ENCODE measurements around the gene IGIP.

Gene IGIP

GRCh38 chr5:140116716-140117115, 9.0 kb upstream of the IGIP start:
- TF ChIP-seq POU2F2 (IDR thresholded peaks at IDR 0.05; ENCODE audit: low read depth, low read length), result no peak
- no peak for TF ChIP-seq TAF1 (IDR thresholded peaks at IDR 0.05; ENCODE audit: low read depth, low read length)
- TF ChIP-seq POLR2A (IDR thresholded peaks at IDR 0.05; ENCODE audit: low read depth, low read length), result no peak
- TF ChIP-seq SPI1 (IDR thresholded peaks at IDR 0.05; ENCODE audit: low read depth, low read length), result no peak
- TF ChIP-seq PAX5 (IDR thresholded peaks at IDR 0.05; ENCODE audit: insufficient read depth, low read length, severe bottlenecking), result no peak
- no peak for TF ChIP-seq POLR2AphosphoS5 (IDR thresholded peaks at IDR 0.05; ENCODE audit: low read depth, low read length)
- DNase-seq (ENCODE audit: insufficient read length, low spot score) (no peak), FAIRE-seq (no peak)

- FAIRE-seq, result no peak
- DNase-seq (ENCODE audit: insufficient read length, low spot score), result no peak
- TF ChIP-seq SPI1 (IDR thresholded peaks at IDR 0.05; ENCODE audit: low read depth, low read length) (no peak), POLR2A (IDR thresholded peaks at IDR 0.05; ENCODE audit: low read depth, low read length) (no peak), POLR2AphosphoS5 (IDR thresholded peaks at IDR 0.05; ENCODE audit: low read depth, low read length) (no peak), TAF1 (IDR thresholded peaks at IDR 0.05; ENCODE audit: low read depth, low read length) (no peak), POU2F2 (IDR thresholded peaks at IDR 0.05; ENCODE audit: low read depth, low read length) (no peak), PAX5 (IDR thresholded peaks at IDR 0.05; ENCODE audit: insufficient read depth, low read length, severe bottlenecking) (no peak)
These were observed 8.2 kb upstream of the IGIP start for GRCh38 chr5:140117523-140117922.

- no peak for TF ChIP-seq PAX5 (IDR thresholded peaks at IDR 0.05; ENCODE audit: insufficient read depth, low read length, severe bottlenecking)
- TF ChIP-seq TAF1 (IDR thresholded peaks at IDR 0.05; ENCODE audit: low read depth, low read length), result no peak
- no peak for TF ChIP-seq POLR2AphosphoS5 (IDR thresholded peaks at IDR 0.05; ENCODE audit: low read depth, low read length)
- TF ChIP-seq POU2F2 (IDR thresholded peaks at IDR 0.05; ENCODE audit: low read depth, low read length), result no peak
- TF ChIP-seq SPI1 (IDR thresholded peaks at IDR 0.05; ENCODE audit: low read depth, low read length), result no peak
- no peak for TF ChIP-seq POLR2A (IDR thresholded peaks at IDR 0.05; ENCODE audit: low read depth, low read length)
- DNase-seq (ENCODE audit: insufficient read length, low spot score) (no peak), FAIRE-seq (no peak)
These were observed 7.3 kb upstream of the IGIP start for GRCh38 chr5:140118302-140118936.

- no peak for TF ChIP-seq POU2F2 (IDR thresholded peaks at IDR 0.05; ENCODE audit: low read depth, low read length)
- TF ChIP-seq POLR2AphosphoS5 (IDR thresholded peaks at IDR 0.05; ENCODE audit: low read depth, low read length), result no peak
- no peak for TF ChIP-seq TAF1 (IDR thresholded peaks at IDR 0.05; ENCODE audit: low read depth, low read length)
- no peak for TF ChIP-seq SPI1 (IDR thresholded peaks at IDR 0.05; ENCODE audit: low read depth, low read length)
- no peak for TF ChIP-seq PAX5 (IDR thresholded peaks at IDR 0.05; ENCODE audit: insufficient read depth, low read length, severe bottlenecking)
- TF ChIP-seq POLR2A (IDR thresholded peaks at IDR 0.05; ENCODE audit: low read depth, low read length), result no peak
- DNase-seq (ENCODE audit: insufficient read length, low spot score), result no peak
- FAIRE-seq, result peak; percentile 47
These were observed 727 bp downstream of the IGIP start for GRCh38 chr5:140126315-140127012.

- no peak for TF ChIP-seq TAF1 (IDR thresholded peaks at IDR 0.05; ENCODE audit: low read depth, low read length)
- DNase-seq (ENCODE audit: insufficient read length, low spot score), result no peak
- FAIRE-seq, result no peak
These were observed 2.6 kb downstream of the IGIP start for GRCh38 chr5:140128376-140128775.

- TF ChIP-seq SPI1 (IDR thresholded peaks at IDR 0.05; ENCODE audit: low read depth, low read length), result no peak
- no peak for TF ChIP-seq POLR2A (IDR thresholded peaks at IDR 0.05; ENCODE audit: low read depth, low read length)
- no peak for TF ChIP-seq TAF1 (IDR thresholded peaks at IDR 0.05; ENCODE audit: low read depth, low read length)
- no peak for TF ChIP-seq POLR2AphosphoS5 (IDR thresholded peaks at IDR 0.05; ENCODE audit: low read depth, low read length)
- no peak for TF ChIP-seq PAX5 (IDR thresholded peaks at IDR 0.05; ENCODE audit: insufficient read depth, low read length, severe bottlenecking)
- TF ChIP-seq POU2F2 (IDR thresholded peaks at IDR 0.05; ENCODE audit: low read depth, low read length), result no peak
- peak; percentile 66 for FAIRE-seq
- no peak for DNase-seq (ENCODE audit: insufficient read length, low spot score)
These were observed 5.4 kb downstream of the IGIP start for GRCh38 chr5:140130949-140131733.

GRCh38 chr5:140131967-140132409, 6.3 kb downstream of the IGIP start:
- no peak for DNase-seq (ENCODE audit: insufficient read length, low spot score)
- FAIRE-seq, result peak; percentile 66
- TF ChIP-seq POLR2A (IDR thresholded peaks at IDR 0.05; ENCODE audit: low read depth, low read length) (no peak), SPI1 (IDR thresholded peaks at IDR 0.05; ENCODE audit: low read depth, low read length) (peak; percentile 77)

- TF ChIP-seq SPI1 (IDR thresholded peaks at IDR 0.05; ENCODE audit: low read depth, low read length), result no peak
- no peak for TF ChIP-seq POLR2AphosphoS5 (IDR thresholded peaks at IDR 0.05; ENCODE audit: low read depth, low read length)
- TF ChIP-seq TAF1 (IDR thresholded peaks at IDR 0.05; ENCODE audit: low read depth, low read length), result no peak
- TF ChIP-seq POU2F2 (IDR thresholded peaks at IDR 0.05; ENCODE audit: low read depth, low read length), result no peak
- FAIRE-seq, result peak; percentile 57
These were observed 7.9 kb downstream of the IGIP start for GRCh38 chr5:140133514-140134167.

GRCh38 chr5:140134277-140134935, 8.7 kb downstream of the IGIP start:
- TF ChIP-seq POU2F2 (IDR thresholded peaks at IDR 0.05; ENCODE audit: low read depth, low read length), result no peak
- no peak for TF ChIP-seq PAX5 (IDR thresholded peaks at IDR 0.05; ENCODE audit: insufficient read depth, low read length, severe bottlenecking)
- DNase-seq (ENCODE audit: insufficient read length, low spot score) (no peak), FAIRE-seq (no peak)

More at GRCh38 chr5:140133514-140134167, 7.9 kb downstream of the IGIP start:
- no peak for DNase-seq (ENCODE audit: insufficient read length, low spot score)
